ENCODE results near the gene LRRC10.

LRRC10 gene, protein sequence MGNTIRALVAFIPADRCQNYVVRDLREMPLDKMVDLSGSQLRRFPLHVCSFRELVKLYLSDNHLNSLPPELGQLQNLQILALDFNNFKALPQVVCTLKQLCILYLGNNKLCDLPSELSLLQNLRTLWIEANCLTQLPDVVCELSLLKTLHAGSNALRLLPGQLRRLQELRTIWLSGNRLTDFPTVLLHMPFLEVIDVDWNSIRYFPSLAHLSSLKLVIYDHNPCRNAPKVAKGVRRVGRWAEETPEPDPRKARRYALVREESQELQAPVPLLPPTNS
- total RNA-seq, result 0 reads per million in 2 donors

DNA sequence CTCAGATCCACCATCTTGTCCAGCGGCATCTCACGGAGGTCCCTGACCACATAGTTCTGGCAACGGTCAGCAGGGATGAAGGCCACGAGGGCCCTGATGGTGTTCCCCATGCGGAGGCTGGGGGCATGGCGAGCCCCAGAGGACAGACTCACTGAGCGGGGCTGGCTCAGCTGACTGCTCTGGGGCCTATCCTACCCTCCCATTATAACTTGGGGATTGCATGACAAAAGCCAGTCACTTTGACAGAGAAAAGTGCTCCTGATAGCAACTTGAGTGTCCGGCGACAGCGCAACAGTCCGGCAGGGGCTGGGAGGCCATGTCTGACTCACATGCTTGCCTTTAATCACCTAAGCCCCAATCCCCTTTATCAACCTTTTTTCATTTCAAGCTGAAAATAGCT is at the start of gene LRRC10:
LRRC10 (minus strand) TSS at position 179 of the 400 bp plus-strand sequence; CDS start at position 110, 69 bp downstream.
- DNase-seq, result no peak

DNA sequence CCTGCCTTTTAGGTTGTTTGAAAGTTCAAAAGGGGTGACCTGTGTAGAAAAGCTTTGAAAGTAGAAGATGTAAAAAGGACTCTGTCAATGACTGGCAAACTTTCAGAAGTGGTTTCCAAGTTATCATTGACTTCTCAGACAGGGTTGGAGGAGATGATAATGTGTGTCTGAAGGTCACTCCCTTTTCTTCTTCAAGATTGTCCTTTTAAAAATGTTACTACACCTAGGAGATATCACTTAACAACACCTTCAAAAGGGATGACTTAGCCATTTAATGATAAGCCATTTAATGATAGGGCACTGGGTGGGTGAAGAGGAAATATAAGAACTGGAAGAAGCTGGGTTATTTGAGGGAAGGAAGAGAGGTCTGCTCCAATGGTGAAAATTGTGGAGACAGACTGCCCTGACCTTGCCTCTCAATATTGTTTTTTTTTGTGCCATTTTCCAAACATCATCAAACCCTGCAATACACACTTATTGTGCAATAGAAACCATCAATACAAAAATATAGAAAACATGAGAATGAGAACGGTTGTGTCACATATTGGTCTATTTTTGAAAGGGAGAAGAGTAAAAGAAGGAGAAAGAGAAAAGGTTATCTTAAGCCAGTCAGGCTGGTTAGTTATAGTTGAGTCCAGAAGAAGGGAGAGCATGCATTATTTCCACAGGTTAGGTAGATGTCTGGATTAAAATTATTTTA is 49.6 kb upstream of the LRRC10 start:
- no peak for DNase-seq

DNA sequence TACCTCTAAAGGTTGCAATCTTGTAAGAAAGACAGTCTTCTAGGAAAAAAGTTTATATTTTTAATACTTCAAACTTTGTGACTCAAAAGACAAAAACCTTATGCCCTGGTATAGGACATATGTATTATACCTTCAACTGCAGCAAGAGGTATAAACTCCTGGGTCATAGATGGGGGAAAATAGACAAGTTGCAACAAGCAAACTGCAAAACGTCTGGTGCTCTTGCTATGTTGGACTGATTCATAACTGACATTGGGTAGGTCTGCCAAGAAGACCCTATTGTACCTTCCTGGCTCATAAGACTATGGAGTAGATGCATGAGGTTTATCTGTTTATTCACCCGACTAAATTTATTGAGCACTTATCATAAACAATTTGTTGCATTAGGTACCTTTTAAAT is 47.5 kb upstream of the LRRC10 start:
- DNase-seq, result no peak

DNA sequence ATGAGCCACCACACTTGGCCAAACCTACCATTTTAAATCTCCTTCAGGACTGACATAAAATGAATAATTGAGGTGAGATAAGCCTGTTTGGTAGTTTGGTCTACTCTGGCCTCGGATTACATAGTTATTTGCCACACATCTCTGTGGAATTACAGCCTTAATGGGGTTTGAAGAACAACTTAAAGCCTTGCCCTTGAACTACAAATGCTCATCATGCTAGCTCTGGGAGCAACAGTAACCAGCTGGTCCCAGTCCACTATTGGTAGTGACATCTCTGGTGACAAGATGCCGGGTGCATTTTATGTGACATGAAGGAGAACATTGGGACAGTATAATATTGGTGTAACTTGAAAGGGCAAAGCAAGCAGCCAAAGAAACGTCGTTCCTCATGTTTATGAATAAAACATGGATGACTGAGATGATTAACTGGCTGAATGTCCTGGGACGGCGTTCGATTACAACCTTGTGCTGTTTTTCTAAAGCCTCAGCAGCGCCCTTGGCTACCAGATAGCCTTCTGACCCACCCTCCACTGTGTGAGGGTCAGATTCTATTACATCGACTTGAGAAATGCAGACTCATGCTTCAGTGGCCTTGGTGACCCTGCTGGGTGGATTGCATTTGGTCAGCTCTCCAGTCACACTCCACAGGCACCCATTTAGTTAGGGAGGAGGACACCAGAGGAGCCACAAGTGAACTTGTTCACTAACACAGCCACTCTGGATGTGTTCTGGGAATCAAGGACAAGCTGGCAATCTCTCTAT is 46.9 kb upstream of the LRRC10 start:
- no peak for DNase-seq

DNA sequence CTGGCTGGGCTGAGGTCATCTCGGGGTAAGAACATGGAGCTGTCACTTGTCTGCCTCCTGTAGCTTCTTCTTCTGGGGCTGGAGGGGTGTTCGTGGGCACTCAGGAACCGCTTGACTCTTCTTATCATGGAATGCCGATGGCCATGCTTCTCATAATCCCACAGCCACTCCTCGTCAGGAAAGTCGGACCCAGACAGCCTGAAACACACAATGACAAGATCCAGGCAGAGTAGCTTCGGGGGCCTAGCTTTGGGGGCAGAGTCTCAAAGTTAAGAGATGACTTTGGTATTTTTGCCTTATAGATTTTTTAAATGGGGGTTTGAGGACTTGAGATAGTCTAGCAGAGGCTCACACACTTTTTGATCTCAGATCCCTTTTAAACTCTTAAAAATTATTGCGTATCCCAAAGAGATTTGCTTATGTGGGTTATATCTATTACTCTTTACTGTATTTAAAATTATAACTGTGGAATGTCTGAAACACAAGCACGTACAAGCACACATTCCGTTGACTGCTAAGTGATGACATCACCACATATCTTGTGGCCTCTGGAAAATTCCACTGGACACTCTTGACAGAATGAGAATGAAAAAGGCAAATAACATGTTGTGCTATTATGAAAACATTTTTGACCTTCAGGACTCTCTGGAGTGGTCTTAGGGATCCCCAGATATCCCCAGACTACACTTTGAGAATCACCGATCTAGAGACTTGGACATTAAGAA is 45.1 kb upstream of the LRRC10 start:
- no peak for DNase-seq

DNA sequence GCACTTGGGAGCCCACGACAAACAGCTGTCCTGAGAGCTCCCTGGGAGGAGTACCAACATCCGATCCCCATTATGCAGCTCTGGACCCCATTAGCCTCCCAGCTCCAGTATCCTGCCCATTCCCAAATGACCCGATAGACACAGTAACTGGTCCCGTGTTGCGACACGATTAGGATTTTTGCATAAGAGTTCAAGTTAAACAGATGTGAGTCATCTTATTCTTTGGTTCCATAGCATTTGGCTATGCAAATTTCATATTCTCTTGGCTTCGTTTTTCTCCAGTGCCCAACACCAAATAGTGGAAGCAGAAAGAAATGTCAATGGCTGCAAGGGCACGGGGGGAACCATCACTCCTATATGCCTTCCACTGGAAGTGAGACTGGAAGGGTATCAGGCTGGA is 43.0 kb upstream of the LRRC10 start:
- no peak for DNase-seq

DNA sequence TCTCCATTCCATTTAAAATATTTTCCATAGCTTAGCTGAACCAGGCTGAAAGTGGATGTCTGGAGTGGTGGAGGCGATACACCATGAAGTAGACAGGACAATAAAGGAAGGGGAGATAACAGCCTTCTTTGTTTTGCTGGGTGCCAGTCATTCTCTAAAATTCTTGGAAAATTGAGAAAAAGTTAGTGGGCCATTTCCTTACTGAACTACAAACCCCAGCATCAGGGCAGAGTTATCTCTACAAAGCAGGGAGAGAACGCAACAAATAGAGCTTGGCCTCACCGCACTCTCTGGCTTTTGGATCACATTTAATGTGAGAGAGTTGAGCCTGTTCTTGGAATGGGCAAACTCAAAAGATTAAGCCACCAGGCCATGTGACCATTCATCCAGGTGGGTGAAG is 41.2 kb upstream of the LRRC10 start:
- DNase-seq, result no peak

DNA sequence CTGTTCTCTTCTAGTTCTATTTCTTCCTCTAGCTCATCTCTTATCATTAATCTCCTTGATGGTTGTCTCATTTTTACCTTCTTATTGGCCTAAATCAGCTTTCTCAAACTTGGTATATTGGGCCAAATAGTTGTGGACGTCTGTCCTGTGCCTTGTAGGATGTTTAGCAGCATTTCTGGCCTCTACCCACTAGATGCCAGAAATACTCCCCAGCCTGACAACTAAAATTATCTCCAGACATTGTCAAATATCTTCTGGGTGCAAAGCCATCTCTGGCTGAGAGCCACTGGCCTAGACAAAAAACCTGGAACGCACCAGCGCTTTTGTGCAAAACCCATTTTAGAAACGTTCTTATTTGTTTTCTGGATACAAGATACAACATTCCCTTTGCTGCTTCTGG is 38.8 kb upstream of the LRRC10 start:
- no peak for DNase-seq

DNA sequence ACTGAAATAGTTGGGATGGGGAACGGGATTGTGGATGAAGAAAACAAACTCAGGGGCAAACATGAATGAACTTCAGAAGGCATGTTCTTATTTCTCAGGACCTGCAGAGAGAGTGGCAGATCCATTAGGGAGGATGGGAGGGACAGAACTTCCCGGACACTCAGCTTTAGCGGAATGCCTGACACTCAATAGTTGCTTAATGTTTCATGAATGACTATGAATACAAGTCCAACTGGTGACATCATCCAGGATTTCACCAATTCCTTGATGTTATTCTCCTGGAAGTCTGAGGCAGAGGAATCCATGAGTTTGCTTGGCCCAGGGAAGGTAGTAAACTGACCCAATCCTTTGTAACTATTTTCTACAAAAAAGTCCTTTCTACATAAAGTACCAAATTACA is 37.8 kb upstream of the LRRC10 start:
- no peak for DNase-seq

DNA sequence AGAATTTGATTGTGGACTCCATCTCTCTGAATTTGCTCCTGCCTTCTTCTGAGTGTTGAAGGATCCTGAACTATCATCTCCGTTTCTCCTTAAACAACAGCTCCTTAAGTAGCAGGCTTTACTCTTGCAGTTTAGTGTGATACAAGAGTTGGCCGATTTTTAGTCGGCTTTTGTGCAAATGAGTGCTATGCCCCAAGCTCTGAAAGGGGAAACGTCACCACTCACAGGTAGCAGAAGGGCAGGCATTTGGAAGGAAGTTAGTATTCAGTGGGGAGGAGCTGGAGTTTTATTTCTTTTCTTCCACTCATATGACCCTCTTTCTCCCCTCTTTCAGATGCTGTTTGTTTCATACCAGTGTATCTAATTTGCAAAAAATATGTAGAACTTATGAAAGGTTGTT is 36.5 kb upstream of the LRRC10 start:
- no peak for DNase-seq

DNA sequence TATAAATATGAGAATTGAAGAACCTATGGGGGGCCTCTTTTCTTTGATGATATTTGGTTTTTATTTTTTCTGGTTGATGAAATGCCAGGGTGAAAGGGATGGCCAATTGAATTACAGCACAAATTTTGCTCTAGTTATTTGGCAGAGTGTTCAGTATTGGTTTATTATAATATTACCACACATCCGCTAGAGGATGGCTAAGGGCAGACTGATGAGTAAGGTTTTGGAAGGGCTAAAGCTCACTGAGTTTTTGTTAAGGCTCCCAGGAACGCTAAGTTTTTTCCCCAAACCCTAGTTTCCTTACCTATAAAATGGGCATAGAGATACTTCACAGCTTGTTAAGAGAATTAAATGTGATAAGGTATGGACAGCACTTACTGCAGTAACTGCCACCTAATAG is 34.3 kb upstream of the LRRC10 start:
- no peak for DNase-seq

DNA sequence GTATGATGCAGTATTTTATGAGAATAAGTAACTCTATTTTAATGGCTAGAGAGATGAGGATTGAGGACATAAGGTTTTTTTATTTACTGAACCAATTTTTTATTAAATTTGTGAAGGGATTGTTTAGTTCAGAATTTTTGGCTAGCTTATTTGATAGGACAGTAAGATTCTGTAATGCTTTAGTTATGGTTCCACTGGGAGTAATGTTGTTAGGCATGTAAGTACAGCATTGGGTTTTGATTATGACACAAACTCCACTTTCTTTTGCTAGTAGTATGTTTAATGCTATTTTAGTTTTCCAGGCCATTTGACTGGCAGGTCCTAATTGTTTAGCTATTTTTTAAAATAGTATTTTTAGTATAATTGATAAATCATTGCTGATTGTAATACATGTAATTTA is 33.8 kb upstream of the LRRC10 start:
- DNase-seq, result no peak

DNA sequence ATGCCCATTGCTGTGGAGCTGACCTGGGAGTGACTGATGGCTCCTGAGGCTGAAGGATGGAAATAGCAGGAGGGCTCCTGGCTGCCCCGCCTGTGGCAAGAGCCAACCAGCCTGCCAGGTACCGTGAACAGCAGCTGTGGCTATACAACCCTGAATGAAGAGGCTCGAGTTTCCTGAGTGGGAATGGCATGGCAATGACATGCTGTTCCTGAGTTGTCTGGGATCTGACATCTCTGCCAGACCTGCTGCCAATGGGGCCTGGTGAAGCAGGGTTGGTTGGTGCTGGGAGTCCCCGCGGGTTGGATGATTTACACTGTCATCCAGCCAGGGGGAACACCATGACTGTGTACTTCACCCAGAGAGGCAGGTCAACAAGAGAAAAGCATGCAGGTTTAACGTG is 31.8 kb upstream of the LRRC10 start:
- no peak for DNase-seq

DNA sequence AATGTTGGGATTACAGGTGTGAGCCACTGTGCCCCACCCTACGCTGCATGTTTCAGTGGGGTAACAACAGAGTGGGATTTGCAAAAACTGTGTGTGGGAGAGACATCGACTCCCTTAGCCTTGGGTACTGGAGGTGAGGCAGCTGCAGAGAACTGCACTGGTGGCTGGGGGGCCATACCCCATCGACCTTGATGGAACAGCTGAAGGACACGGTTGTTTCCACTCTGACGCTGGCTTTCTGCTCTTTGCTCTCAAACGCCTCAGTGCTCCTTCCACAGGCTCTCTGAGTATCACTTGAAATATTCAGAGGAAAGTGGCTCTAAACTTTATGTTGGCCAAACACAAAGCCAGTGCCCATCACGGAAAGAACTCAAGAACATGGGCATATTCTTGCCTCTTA is 30.8 kb upstream of the LRRC10 start:
- DNase-seq, result no peak

DNA sequence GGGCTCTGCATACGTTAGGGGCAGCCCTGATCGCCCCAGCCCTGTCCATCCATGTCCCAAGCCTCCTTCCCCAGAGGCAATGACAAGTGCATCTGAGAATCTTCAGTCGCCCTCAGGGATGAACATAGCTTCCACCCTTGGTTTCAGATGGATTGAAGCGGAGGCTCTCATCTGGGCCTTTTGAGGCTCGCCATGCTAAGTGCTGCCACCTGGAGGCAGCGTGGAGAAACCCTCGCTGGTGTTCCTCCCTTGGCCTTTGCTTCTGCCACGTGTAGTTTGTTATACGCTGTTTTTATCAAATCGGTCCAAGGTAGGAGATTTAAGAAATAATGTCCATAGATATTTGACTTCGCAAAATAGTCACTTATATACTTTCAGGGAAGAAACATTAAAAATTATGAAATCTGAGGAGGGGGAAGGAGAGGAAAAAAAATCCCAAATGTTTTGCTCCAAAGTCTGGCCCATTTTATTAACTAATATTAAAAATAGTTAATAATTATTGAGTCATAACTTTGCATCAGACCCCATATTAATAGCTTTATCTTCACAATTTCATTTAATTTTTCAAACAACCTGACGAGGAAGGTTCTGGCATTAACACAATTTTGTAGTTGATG is 28.8 kb upstream of the LRRC10 start:
- peak; percentile 14 to 76 (median 36) for DNase-seq

DNA sequence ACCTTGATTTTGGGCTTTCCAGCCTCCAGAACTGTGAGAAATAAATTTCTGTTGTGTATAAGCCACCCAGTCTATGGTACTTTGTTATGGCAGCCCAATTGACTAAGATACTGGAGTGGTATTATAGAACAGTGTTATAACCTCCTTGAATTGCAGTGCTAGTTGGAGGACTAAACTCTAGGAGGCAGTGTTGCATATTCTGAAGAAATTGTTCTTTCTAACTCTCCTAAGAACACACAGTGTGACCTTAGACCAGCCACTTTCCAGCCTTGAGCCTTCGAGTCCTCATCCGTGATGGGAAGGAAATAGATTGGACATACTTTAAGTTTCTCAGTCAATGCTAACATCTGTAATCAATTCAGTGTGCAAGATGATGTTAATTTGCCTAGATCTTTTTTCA is 22.4 kb upstream of the LRRC10 start:
- no peak for DNase-seq

DNA sequence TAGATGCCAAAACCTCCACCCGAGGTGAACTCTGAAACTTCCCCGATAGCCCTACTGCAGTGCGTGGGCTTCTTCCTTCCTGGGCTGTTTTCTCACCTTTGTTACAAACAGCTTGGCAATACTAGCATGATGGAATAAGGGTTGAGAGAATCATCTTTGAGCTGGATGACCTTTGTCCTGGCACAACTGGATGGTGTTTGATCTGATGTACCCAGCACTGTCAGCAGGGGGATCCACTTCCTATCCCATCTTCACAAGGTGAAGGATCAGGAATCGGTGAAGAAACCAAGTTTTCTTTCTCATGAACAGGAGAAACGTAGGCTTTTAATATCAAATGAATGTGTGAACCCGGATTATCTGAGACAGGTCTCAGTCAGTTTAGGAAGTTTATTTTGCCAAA is 19.5 kb upstream of the LRRC10 start:
- no peak for DNase-seq

DNA sequence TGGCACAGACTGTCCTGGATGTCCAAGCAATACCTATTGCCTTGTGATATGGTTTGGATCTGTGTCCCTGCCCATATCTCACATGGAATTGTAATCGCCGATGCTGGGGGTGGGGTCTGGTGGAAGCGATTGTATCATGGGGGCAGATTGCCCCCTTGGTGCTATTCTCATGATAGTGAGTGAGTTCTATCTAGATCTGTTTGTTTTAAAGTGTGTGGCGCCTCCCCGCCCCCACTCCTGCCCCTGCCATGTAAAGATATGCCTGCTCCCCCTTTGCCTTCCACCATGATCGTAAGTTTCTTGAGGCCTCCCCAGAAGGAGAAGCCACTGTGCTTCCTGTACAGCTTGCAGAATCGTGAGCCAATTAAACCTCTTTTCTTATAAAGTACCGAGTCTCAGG is 16.8 kb upstream of the LRRC10 start:
- DNase-seq, result no peak

DNA sequence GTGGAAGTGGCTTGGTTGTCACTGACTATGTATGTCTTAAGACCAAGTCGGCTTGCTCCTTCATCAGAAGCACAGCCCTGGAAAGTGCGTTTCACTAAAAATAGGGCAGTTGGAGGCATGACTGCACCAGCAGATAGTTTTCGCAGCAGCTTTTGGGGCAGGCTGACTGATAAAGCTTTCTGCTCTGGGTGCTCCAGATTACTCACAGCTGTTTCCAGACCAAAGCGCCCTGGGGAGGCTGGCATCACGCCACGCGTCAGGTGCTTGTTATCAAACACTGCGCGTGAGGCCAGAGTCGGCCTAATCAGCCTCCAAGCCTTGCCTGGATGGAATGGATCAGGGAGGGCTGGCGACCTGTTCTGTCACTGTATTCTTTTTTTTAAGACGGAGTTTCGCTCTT is 13.3 kb upstream of the LRRC10 start:
- DNase-seq, result no peak

DNA sequence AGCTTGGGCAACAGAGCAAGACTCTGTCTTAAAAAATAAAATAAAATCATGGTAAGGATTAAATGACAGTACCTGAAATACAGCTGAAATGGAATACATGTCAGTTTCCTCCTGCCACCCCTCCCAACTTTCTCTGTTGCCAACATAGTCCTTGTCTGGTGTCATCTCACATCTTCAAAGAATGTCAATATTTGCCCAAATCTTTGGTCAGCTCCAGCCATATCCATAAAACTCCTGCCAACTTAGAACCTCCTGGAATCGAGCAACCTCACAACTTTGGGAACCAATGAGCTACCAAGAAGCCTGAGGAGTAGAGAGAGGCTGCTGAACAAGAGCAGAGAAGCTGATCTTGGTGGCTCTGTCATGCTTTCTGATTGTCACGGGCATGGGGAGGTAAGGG is 10.8 kb upstream of the LRRC10 start:
- no peak for DNase-seq

DNA sequence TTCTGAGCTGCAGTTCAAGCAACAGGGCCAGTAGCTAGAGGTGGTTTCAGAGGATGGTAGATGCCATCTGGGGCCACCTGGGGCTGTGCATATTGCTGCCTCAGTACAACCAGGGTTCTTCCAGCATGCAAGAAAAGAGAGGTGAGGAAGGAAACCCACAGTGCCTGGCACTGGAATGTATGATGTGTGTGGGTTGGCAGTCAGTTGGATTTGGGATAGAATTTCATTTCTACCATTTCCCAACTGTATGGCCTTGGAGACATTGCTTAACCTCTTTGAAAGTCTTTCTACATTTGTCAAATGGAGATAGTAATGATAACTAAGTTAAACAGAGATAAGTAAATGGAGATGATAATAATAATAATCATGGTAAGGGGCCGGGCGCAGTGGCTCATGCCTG is 10.2 kb upstream of the LRRC10 start:
- no peak for DNase-seq

DNA sequence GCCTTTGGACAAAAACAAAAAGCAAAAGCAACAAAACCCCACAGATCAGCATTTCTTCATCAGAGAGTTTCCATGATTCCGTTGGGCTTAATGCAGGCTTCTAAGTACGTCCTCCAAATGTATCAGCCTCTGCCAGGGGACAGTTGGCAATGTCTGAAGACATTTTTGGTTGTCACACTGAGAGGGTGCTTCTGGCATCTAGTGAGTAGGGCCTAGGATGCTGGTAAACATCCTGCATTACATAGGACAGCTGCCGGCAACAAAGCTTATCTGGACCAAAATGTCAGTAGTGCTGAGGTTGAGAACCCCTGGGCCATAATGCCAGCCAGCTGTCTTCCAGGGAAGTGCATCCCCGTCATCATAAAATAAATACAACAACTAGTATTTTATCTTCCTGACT is 9.4 kb upstream of the LRRC10 start:
- no peak for DNase-seq

DNA sequence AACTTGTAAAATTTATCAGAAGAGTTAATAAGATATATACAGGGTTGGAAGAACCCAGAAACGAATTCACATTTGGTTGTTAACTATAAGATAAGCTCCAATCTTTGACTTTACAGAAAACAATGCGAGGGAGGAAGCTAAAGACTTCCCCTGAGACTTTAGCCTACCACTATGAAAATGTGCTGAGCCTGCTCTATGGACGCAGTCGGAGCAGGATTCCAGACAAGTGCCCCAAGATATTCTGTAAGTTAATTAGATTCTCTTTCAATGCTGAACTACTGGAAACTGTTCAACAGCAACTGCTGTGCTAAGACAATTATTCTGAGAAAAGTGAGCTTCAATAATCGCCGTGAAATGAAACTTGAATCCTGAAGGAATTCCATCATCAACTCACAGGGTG is 8.3 kb upstream of the LRRC10 start:
- DNase-seq, result no peak
